HEK293 (cell line): ENCODE results near the gene GRIN3A.

ENCODE experiments used
- CTCF ChIA-PET: fragments of 350-600 bp; formaldehyde crosslinking; extraction: SDS; loops from one replicate; lab custom pipeline; 2021; ENCODE audit warnings: antibody characterized with exemption; lab: Yijun Ruan, JAX
- POLR2A ChIA-PET: fragments of 300-600 bp; formaldehyde crosslinking; extraction: SDS; loops from one replicate; lab custom pipeline; 2020; ENCODE audit warnings: antibody characterized with exemption, inconsistent platforms; lab: Yijun Ruan, JAX
- H3K27ac ChIP-seq: fragments of 200-500 bp; sonication (Bioruptor generic); 2 replicates; pipeline ENCODE4 v1.5.1; 2014; ENCODE audit warnings: low read depth, low read length, control low read depth, inconsistent platforms; ENCODE audit errors: extremely low read depth
- H3K36me3 ChIP-seq, 2 experiments: fragments of 200-500 bp in 1 of 2; sonication (Bioruptor generic) in 1 of 2; 1 replicate in 1 of 2; 2 replicates in 1 of 2; pipeline ENCODE4 v1.5.1; 2014 to 2017; ENCODE audit warnings: inconsistent platforms in 2 of 2, low read length in 2 of 2; ENCODE audit not compliant: control insufficient read depth in 2 of 2, insufficient read depth in 1 of 2
- H3K4me1 ChIP-seq: fragments of 200-500 bp; sonication (Bioruptor generic); 2 replicates; pipeline ENCODE4 v1.5.1; 2014; ENCODE audit warnings: mild to moderate bottlenecking, low read length, inconsistent platforms; ENCODE audit not compliant: control insufficient read depth, insufficient read depth
- H3K4me3 ChIP-seq: 2 replicates; pipeline ENCODE4 v1.5.1; 2011; ENCODE audit warnings: low read depth, mild to moderate bottlenecking, control low read depth, low read length, moderate library complexity
- H3K9me3 ChIP-seq: fragments of 200-500 bp; sonication (Bioruptor generic); 2 replicates; pipeline ENCODE4 v1.5.1; 2014; ENCODE audit warnings: low read depth, low read length, inconsistent platforms; ENCODE audit not compliant: control insufficient read depth, insufficient read depth
- BCL6B ChIP-seq: fragments of 450-650 bp; formaldehyde crosslinking; IDR thresholded peaks from 2 replicates; pipeline ENCODE4 v1.5.1; 2017; ENCODE audit warnings: missing biosample characterization, missing genetic modification characterization
- MZF1 ChIP-seq: fragments of 450-650 bp; formaldehyde crosslinking; IDR thresholded peaks from 2 replicates; pipeline ENCODE4 v1.5.1; 2017; ENCODE audit warnings: missing biosample characterization, missing genetic modification characterization, borderline replicate concordance
- SCRT2 ChIP-seq: fragments of 450-650 bp; formaldehyde crosslinking; IDR thresholded peaks from 2 replicates; pipeline ENCODE4 v1.5.1; 2016; ENCODE audit warnings: missing biosample characterization, missing genetic modification characterization
- YY1 ChIP-seq: fragments of 450-650 bp; formaldehyde crosslinking; IDR thresholded peaks from 2 replicates; pipeline ENCODE4 v1.5.1; 2018; ENCODE audit warnings: missing biosample characterization, missing genetic modification characterization
- ZNF121 ChIP-seq: fragments of 450-650 bp; formaldehyde crosslinking; IDR thresholded peaks from 2 replicates; pipeline ENCODE4 v1.5.1; 2016; ENCODE audit warnings: missing biosample characterization, missing genetic modification characterization
- ZNF248 ChIP-seq: fragments of 450-650 bp; formaldehyde crosslinking; IDR thresholded peaks from 2 replicates; pipeline ENCODE4 v1.5.1; 2017; ENCODE audit warnings: missing biosample characterization, missing genetic modification characterization
- ZNF280C ChIP-seq: fragments of 450-650 bp; formaldehyde crosslinking; IDR thresholded peaks from 2 replicates; pipeline ENCODE4 v1.5.1; 2016; ENCODE audit warnings: missing biosample characterization, missing genetic modification characterization
- ZNF302 ChIP-seq: fragments of 450-650 bp; formaldehyde crosslinking; IDR thresholded peaks from 2 replicates; pipeline ENCODE4 v1.5.1; 2016; ENCODE audit warnings: missing biosample characterization, missing genetic modification characterization, low read depth
- ZNF311 ChIP-seq: fragments of 450-650 bp; formaldehyde crosslinking; IDR thresholded peaks from 2 replicates; pipeline ENCODE4 v1.5.1; 2017; ENCODE audit warnings: missing biosample characterization, missing genetic modification characterization, borderline replicate concordance
- ZNF423 ChIP-seq: fragments of 450-650 bp; formaldehyde crosslinking; IDR thresholded peaks from 2 replicates; pipeline ENCODE4 v1.5.1; 2016; ENCODE audit warnings: missing biosample characterization, missing genetic modification characterization
- ZNF488 ChIP-seq: fragments of 450-650 bp; formaldehyde crosslinking; IDR thresholded peaks from 2 replicates; pipeline ENCODE4 v1.5.1; 2016; ENCODE audit warnings: missing biosample characterization, missing genetic modification characterization
- ZNF501 ChIP-seq: fragments of 450-650 bp; formaldehyde crosslinking; IDR thresholded peaks from 2 replicates; pipeline ENCODE4 v1.5.1; 2016; ENCODE audit warnings: missing biosample characterization, missing genetic modification characterization
- ZNF529 ChIP-seq: fragments of 450-650 bp; formaldehyde crosslinking; IDR thresholded peaks from 2 replicates; pipeline ENCODE4 v1.5.1; 2017; ENCODE audit warnings: missing genetic modification characterization, missing biosample characterization; ENCODE audit not compliant: insufficient replicate concordance
- ZNF549 ChIP-seq: fragments of 450-650 bp; IDR thresholded peaks from 2 replicates; pipeline ENCODE4 v1.5.1; 2018; ENCODE audit warnings: missing biosample characterization, missing genetic modification characterization, mild to moderate bottlenecking, inconsistent platforms, moderate library complexity
- ZNF558 ChIP-seq: fragments of 450-650 bp; formaldehyde crosslinking; IDR thresholded peaks from 2 replicates; pipeline ENCODE4 v1.5.1; 2016; ENCODE audit warnings: missing biosample characterization, missing genetic modification characterization
- ZNF670 ChIP-seq: fragments of 450-650 bp; formaldehyde crosslinking; IDR thresholded peaks from 2 replicates; pipeline ENCODE4 v1.5.1; 2016; ENCODE audit warnings: missing biosample characterization, missing genetic modification characterization, low read depth
- ZNF76 ChIP-seq: fragments of 450-650 bp; formaldehyde crosslinking; IDR thresholded peaks from 2 replicates; pipeline ENCODE4; 2016; ENCODE audit warnings: low read depth, missing biosample characterization, missing genetic modification characterization, borderline replicate concordance
- ZNF768 ChIP-seq: fragments of 450-650 bp; formaldehyde crosslinking; IDR thresholded peaks from 2 replicates; pipeline ENCODE4 v1.5.1; 2018; ENCODE audit warnings: missing biosample characterization, mild to moderate bottlenecking, missing genetic modification characterization
- ZNF777 ChIP-seq: fragments of 450-650 bp; formaldehyde crosslinking; IDR thresholded peaks from 2 replicates; pipeline ENCODE4 v1.5.1; 2017; ENCODE audit warnings: missing biosample characterization, missing genetic modification characterization, borderline replicate concordance
- ZNF792 ChIP-seq: fragments of 450-650 bp; formaldehyde crosslinking; IDR thresholded peaks from 2 replicates; pipeline ENCODE4 v1.5.1; 2016; ENCODE audit warnings: missing biosample characterization, missing genetic modification characterization
- ZNF830 ChIP-seq: fragments of 450-650 bp; IDR thresholded peaks from 2 replicates; pipeline ENCODE4 v1.5.0; 2018; ENCODE audit warnings: missing biosample characterization, missing genetic modification characterization, low read depth, mild to moderate bottlenecking, moderate library complexity
- TF ChIP-seq, protein P1 (sequence below): fragments of 450-650 bp; formaldehyde crosslinking; IDR thresholded peaks from 2 replicates; pipeline ENCODE4 v1.5.1; 2017; ENCODE audit warnings: missing biosample characterization, missing genetic modification characterization
- TF ChIP-seq, protein P2 (sequence below): fragments of 450-650 bp; formaldehyde crosslinking; IDR thresholded peaks from 2 replicates; pipeline ENCODE4 v1.5.1; 2016; ENCODE audit warnings: missing biosample characterization, missing genetic modification characterization

GRIN3A gene

GRCh38 chr9:101564252-101564651, 174.2 kb downstream of the GRIN3A start:
- CTCF ChIA-PET, result interaction anchor here (0.6 to 4.0 kb wide), 5 partner anchors 9 to 105 kb away, joined by 3 to 23 read pairs (median 6); no protein-coding TSS in a partner anchor
- Histone ChIP-seq H3K9me3 (no peaks in the 10 kb centered on the region), H3K36me3 (peaks cover 7 to 83% of the 10 kb centered on the region in 2 experiments), H3K27ac (no peak overlapping the region), H3K4me1 (no peaks in the 10 kb centered on the region), H3K4me3 (no peak overlapping the region)
- TF ChIP-seq SCRT2 (tag by site-specific recombination) (peak; percentile 51), YY1 (tag by site-specific recombination) (no peak), ZNF76 (no peak), ZNF792 (tag by site-specific recombination) (no peak)
- TF ChIP-seq, all 188 proteins: peak for 1
- POLR2A ChIA-PET, result no interaction called here

DNA sequence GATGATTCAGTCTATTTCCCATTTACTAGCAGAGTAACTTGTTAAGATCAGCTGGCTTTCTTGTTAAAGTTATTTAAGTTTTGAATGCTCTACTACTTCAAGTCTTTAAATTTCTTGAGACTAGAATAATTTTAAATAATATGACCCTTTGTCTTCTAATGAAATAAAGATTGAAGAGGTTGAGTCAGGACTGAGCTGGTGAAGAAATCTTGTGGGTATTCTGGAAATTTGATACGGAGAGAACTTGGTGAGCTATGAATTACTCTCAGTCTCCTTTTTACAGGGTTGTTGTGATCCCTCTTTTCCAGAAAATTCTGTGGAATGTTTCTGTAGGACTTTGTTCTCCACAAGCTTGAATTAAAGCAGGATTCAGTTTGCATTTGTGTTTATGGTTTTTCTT, 175.5 kb downstream of the GRIN3A start:
- H3K4me3 ChIP-seq, result no peak overlapping the region
- CTCF ChIA-PET, result interaction anchor here (0.8 to 4.0 kb wide), 3 partner anchors 38 to 104 kb away, joined by 3 to 23 read pairs (median 4); no protein-coding TSS in a partner anchor
- TF ChIP-seq ZNF311, result no peak
- TF ChIP-seq ZNF549 (tag by site-specific recombination), result no peak
- no peak for TF ChIP-seq ZNF302 (tag by site-specific recombination)
- no peak for TF ChIP-seq MZF1
- TF ChIP-seq ZNF423 (tag by site-specific recombination), result no peak
- TF ChIP-seq ZNF501 (tag by site-specific recombination), result no peak
- no peak for TF ChIP-seq ZNF248 (tag by site-specific recombination)
- TF ChIP-seq, protein P1, sequence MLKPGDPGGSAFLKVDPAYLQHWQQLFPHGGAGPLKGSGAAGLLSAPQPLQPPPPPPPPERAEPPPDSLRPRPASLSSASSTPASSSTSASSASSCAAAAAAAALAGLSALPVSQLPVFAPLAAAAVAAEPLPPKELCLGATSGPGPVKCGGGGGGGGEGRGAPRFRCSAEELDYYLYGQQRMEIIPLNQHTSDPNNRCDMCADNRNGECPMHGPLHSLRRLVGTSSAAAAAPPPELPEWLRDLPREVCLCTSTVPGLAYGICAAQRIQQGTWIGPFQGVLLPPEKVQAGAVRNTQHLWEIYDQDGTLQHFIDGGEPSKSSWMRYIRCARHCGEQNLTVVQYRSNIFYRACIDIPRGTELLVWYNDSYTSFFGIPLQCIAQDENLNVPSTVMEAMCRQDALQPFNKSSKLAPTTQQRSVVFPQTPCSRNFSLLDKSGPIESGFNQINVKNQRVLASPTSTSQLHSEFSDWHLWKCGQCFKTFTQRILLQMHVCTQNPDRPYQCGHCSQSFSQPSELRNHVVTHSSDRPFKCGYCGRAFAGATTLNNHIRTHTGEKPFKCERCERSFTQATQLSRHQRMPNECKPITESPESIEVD (tag by site-specific recombination), result no peak
- H3K27ac ChIP-seq, result no peak overlapping the region
- H3K4me1 ChIP-seq, result no peaks in the 10 kb centered on the region
- no peaks in the 10 kb centered on the region for H3K9me3 ChIP-seq
- H3K36me3 ChIP-seq, result peaks cover 10 to 86% of the 10 kb centered on the region in 2 experiments
- POLR2A ChIA-PET, result interaction anchor here (0.7 kb wide), 1 partner anchor 75 kb away, joined by 3 read pairs; no protein-coding TSS in a partner anchor

- H3K27ac ChIP-seq, result no peak overlapping the region
- no peak overlapping the region for H3K4me3 ChIP-seq
- H3K36me3 ChIP-seq, result peaks cover 14 to 91% of the 10 kb centered on the region in 2 experiments
- ChIA-PET CTCF (interaction anchor here (1.7 kb wide), 1 partner anchor 103 kb away, joined by 7 read pairs; no protein-coding TSS in a partner anchor), POLR2A (no interaction called here)
- no peaks in the 10 kb centered on the region for H3K4me1 ChIP-seq
- H3K9me3 ChIP-seq, result no peaks in the 10 kb centered on the region
- TF ChIP-seq BCL6B (tag by site-specific recombination), result no peak
- no peak for TF ChIP-seq ZNF280C
- TF ChIP-seq ZNF121 (tag by site-specific recombination), result no peak
- TF ChIP-seq ZNF529 (tag by site-specific recombination), result no peak
- TF ChIP-seq ZNF768, result no peak
- TF ChIP-seq, protein P1 (tag by site-specific recombination), result no peak
- TF ChIP-seq ZNF488 (tag by site-specific recombination), result no peak
- TF ChIP-seq, protein P2, sequence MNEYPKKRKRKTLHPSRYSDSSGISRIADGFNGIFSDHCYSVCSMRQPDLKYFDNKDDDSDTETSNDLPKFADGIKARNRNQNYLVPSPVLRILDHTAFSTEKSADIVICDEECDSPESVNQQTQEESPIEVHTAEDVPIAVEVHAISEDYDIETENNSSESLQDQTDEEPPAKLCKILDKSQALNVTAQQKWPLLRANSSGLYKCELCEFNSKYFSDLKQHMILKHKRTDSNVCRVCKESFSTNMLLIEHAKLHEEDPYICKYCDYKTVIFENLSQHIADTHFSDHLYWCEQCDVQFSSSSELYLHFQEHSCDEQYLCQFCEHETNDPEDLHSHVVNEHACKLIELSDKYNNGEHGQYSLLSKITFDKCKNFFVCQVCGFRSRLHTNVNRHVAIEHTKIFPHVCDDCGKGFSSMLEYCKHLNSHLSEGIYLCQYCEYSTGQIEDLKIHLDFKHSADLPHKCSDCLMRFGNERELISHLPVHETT (tag by site-specific recombination), result no peak
- TF ChIP-seq ZNF558 (tag by site-specific recombination), result no peak
- no peak for TF ChIP-seq ZNF670 (tag by site-specific recombination)
- no peak for TF ChIP-seq ZNF777
- TF ChIP-seq ZNF830 (tag by site-specific recombination), result no peak
These were observed 176.7 kb downstream of the GRIN3A start for GRCh38 chr9:101561740-101562139.
